ENCODE results near the gene GATD1. TPM values are rescaled to one million over a fixed set of nuclear protein-coding genes. Genes with fewer than 3 reads are reported as not detected.

GATD1 gene, protein sequence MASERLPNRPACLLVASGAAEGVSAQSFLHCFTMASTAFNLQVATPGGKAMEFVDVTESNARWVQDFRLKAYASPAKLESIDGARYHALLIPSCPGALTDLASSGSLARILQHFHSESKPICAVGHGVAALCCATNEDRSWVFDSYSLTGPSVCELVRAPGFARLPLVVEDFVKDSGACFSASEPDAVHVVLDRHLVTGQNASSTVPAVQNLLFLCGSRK
- 17.4 TPM for total RNA-seq
- long read RNA-seq, partial matches to known transcripts = 0 of 5 reads
- long read RNA-seq, other reads (novel, unspliced or antisense) = 5 of 5 reads

DNA sequence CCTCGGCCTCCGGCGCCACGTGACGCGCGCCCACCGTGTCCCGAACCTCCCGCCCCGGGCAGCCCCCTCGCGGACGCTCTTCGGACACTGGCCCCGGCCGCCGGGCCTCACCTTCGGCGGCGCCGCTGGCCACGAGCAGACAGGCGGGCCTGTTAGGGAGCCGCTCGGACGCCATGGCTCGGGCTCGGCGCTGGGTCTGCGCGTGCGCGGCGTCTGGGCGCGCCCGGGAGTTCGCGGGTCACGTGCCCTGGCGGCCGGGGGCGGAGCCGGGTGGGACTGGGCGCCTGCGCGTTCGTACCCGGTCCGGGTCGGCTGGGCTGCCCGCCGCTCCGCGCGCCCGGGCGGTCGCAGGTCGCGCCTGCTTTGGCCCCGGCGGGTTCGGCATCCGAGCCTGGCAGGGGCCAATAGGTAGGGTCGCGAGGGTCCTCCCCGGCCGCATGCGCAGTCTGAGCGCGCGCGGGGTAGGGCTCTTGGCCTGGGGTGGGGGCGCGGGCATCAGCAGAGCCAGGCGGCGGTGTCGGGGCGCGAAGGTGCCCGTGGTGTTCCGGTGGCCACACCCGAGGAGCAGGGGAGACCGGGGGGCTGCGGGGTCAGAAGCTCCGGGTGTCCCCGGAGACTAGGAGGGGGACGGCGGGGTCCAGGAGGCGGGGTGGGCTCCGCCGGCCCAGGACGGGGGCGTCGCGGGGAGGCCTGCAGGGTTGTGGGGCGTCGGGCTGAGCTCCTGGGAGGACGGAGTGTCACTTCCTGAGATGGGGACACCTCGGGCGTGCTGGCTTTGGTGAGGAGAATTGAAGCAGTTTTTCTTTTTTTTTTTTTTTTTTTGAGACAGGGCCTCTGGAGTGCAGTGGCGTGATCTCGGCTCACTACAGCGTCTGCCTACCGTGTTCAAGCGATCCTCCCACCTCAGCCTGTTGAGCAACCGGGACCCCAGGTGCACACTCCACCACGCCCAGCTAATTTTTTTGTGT, at the start of gene GATD1:
Gene GATD1 (minus strand): TSS at position 200 of the 968 bp plus-strand sequence. CDS start 25 bp downstream, at position 175.
- DNase-seq (peak; percentile 96), ATAC-seq (ENCODE audit: poor library complexity) (peak; percentile 96)
- intact Hi-C loops (cut with DNase I) = no loop called here

DNA sequence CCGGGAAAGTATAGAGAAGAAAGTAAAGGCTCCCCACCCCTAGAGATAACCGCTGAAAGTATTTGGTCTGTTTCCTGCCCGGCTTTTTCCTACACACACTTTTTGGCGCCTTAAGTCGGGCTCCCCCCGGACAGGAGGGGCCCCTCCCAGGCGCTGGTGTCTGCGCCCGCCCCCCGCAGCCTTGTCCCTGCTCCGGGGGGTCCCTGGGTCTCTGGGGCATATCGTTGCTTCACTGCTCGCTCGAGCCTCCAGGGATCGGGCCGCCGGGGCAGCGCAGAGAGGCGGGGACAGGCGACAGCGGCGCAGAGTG, 49.5 kb upstream of the GATD1 start:
- no peak for ATAC-seq (ENCODE audit: poor library complexity)
- intact Hi-C loops (cut with DNase I) = no loop called here
- DNase-seq = no peak

DNA sequence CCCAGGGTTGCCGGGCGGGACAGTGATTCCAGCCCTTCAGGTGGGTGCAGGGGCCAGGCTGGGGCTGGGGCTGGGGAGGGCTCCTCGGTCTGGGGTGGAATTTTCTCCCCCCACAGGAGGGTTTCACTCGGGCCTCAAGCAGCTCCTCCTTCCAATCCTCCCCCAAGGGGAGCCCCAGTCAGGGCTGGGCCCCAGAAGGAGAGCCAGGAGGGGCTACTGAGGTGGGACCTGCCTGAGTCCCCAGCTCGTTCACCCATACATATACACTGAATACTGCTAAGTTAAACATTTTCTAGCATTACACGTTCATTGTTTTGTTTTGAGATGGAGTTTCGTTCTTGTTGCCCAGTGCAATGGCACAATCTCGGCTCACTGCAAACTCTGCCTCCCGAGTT, 48.9 kb upstream of the GATD1 start:
- DNase-seq (no peak), ATAC-seq (ENCODE audit: poor library complexity) (no peak)
- intact Hi-C loops (cut with DNase I) = no loop called here

DNA sequence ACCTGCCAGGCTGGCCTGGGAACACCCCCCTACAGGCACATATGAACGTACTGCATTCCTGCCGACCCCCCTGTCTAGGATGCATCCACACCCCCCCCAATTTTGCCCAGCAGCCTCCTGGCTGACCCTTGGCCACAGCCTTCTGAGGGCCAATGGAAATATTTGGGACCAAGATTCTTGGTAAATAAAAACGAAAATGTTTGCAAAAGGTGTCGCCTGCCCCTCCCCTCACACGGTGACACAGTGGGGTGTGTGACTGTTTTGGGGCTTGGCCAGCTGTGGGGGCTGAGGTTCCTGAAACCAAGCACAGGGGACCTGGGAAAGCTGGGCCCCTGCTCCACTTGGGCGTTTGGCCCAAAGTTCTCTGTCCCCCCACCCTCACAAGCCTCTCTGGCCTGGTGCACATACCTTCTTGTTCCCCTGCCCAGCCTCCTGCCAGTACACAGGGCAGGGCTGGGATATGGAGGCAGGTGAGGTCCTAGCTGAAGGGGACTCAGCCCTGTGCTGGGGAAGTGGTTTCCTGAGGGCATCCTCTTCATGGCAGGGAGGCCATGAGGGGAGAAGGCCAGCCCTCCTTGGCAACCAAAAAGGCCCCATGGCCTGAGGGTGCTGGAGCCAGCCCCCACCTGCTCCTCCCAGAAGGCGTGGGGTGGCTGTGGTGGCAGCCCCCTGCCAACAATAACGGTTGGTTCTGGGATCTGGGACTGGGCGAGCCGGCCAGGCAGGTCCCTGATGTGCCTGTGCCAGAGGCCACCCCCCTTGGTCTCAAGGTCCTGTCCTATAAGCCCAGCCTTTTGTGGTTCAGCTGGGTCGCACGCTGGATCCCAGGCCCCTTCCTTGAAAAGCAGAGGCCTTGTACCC, 48.3 kb upstream of the GATD1 start:
- intact Hi-C loops (cut with DNase I) = no loop called here
- DNase-seq (no peak), ATAC-seq (ENCODE audit: poor library complexity) (no peak)

DNA sequence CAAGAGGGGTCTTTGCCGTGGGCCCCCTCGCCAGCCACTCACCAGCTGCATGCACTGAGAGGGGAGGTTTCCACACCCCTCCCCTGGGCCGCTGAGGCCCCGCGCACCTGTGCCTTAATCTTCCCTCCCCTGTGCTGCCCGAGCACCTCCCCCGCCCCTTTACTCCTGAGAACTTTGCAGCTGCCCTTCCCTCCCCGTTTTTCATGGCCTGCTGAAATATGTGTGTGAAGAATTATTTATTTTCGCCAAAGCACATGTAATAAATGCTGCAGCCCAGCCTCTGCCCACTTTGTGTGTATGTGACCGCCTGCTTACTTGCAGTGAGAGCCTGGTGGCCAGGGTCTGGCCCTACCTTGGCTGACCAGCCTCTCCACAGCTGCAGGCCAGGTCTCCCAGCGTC, 47.7 kb upstream of the GATD1 start:
- ATAC-seq (ENCODE audit: poor library complexity) (no peak), DNase-seq (no peak)
- intact Hi-C loops (cut with DNase I) = no loop called here

DNA sequence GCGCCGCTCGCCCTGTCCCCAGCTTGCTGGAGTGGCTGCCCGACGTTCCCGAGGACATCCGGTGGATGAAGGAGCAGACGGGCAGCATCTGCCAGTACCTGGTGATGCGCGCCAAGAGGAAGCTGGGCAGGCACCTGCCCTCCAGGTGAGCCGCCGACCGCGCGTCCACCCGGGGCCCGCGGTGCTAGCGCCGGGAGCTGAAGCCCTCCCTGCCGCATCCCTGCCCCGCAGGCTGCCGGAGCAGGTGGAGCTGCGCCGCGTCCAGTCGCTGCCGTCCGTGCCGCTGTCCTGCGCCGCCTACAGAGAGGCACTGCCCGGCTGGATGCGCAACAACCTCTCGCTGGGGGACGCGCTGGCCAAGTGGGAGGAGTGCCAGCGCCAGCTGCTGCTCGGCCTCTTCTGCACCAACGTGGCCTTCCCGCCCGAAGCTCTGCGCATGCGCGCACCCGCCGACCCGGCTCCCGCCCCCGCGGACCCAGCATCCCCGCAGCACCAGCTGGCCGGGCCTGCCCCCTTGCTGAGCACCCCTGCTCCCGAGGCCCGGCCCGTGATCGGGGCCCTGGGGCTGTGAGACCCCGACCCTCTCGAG, 47.1 kb upstream of the GATD1 start:
- ATAC-seq (ENCODE audit: poor library complexity) (no peak), DNase-seq (no peak)
- intact Hi-C loops (cut with DNase I) = no loop called here

DNA sequence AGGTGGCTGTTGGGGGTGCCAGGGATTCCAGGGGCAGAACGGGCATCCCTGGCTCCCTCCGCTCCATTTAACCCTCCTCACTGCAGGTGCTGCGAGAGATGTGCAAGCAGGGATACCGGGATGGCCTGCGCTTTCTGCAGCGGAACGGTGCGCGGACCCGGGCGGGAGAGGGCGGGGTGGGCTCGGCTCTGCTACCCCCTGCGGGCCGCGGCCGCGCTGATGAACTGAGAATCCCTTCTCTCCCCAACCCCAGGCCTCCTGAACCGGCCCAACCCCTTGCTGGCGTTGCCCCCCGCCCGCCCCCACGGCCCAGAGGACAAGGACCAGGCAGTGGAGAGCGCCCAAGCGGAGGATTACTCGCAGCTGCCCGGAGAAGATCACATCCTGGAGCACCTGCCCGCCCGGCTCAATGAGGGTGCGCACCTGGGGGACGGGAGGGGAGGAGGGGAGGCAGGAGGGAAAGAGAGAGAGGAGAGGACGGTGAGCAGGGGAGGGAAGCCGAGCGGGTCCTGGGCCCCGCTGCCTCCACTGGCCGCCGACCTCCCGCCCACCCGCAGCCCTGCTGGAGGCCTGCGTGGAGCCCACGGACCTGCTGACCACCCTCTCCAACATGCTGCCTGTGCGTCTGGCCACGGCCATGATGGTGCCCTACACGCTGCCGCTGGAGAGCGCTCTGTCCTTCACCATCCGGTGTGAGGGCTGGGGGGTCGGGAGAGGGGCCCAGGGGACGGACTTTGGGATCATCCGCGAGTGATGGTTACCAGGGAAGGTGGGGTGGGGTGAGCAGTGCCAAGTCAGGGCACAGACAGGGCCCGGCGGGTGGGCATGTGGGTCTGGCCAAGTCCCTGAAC, 46.4 kb upstream of the GATD1 start:
- ATAC-seq (ENCODE audit: poor library complexity) (no peak), DNase-seq (no peak)
- intact Hi-C loops (cut with DNase I) = no loop called here

DNA sequence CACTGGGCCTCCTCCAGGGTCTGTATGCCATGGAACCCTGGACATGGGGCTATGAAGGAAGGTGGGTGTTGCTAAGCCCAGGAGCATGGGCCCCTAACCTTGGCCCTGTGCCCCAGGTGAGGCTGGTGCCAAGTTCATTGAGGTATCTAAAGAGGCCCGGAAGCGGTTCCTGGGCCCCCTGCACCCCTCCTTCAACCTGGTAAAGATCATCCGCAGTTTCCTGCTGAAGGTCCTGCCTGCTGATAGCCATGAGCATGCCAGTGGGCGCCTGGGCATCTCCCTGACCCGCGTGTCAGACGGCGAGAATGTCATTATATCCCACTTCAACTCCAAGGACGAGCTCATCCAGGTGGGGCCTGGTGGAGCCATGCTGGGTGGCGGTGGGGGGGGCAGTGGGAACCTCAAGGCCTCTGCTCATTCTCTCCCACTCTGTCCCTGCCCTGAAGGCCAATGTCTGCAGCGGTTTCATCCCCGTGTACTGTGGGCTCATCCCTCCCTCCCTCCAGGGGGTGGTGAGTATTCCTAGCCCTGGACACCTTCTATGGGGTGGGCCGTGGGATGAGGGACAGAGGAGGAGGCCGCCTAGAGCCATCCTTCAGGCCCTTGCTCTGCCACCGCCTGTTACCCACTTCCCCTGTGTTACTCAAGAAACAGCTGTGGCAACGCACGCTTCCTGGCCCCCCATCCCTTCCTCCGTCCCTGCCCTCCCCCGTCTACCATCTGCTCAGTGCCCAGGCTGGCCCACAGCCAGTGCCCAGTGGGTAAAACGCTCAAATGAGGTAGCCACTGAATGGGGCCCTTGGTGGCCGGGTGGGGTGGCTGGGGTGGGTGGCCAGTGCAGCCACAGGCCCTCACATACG, 44.5 kb upstream of the GATD1 start:
- intact Hi-C loops (cut with DNase I) = no loop called here
- ATAC-seq (ENCODE audit: poor library complexity) (no peak), DNase-seq (peak; percentile 79)

DNA sequence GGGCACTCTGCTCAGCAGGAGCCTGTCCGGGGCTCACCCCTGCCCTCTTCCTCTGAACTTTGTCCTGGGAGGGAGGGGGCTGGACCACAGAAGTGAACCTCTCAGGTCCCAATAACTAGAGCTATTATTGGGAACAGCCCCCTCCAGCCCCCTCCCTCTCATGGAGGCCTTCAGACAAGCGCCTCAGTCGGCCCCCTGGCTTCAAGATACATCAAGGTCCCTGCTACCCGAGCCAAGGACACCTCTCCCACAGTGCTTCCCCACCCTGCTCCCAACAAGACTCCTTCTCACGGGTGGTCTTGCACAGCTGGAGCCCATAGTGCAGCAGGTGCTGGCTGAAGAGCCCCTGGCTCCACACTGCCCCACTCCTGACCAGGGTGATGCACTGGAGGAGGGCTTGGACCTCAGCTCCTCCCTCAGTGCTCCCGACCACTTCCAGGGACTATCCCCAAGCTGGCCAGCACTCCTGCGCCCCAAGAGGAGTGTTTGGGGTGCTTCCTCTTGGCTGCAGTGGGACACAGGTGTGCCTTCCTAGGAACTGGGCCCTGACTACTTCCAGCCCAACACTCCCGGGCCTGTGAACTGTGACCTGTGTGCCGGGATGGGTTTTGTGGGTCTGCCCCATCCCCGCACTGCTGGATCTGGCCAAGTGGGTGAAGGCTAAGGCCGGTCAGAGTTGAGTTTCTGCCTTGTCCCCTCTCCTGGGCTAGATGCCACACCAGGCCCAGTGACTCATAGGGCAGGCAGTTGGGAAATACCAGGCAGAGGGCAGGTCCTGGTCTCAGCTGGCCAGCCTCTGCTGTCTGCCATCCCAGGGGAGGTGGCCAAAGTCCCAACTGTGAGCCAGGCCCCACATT, 43.6 kb upstream of the GATD1 start:
- ATAC-seq (ENCODE audit: poor library complexity) (peak; percentile 61), DNase-seq (peak; percentile 89)
- intact Hi-C loops (cut with DNase I) = no loop called here

DNA sequence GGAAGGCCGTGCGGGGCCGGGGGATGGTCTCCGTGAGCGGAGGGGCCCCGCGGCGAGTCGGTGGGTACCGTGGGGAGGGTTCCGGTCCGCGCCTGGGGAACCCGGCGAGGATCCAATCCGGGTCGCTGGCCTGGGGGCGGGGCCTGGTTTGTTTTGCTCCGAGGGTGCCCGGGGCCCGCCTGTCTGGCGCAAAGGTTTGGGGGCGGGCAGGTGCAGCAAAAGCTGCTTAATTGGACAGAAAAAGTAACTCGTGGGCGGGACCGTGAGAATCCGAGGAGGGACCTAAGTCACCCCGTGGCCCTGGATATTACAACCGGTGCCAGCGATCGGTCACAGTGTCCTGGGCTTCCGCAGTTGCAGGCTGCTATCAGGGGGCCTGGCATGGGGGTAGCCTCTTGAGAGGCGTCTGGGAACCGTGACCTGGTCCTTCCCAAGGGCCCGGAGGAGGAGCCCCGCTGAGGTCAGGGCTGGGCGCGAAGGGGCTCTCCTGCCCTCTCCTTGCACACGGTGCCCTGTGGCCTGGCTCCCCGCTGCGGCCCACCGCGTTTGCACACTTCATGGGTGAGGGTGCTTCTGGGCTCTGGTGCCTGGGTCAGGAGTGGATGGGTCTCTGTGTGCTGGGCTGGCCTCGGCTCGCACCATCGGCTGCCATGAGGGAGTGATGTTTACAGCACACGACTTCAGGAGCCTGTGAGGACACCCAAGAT, 42.8 kb upstream of the GATD1 start:
- DNase-seq (peak; percentile 94), ATAC-seq (ENCODE audit: poor library complexity) (peak; percentile 72)
- intact Hi-C loops (cut with DNase I) = no loop called here

DNA sequence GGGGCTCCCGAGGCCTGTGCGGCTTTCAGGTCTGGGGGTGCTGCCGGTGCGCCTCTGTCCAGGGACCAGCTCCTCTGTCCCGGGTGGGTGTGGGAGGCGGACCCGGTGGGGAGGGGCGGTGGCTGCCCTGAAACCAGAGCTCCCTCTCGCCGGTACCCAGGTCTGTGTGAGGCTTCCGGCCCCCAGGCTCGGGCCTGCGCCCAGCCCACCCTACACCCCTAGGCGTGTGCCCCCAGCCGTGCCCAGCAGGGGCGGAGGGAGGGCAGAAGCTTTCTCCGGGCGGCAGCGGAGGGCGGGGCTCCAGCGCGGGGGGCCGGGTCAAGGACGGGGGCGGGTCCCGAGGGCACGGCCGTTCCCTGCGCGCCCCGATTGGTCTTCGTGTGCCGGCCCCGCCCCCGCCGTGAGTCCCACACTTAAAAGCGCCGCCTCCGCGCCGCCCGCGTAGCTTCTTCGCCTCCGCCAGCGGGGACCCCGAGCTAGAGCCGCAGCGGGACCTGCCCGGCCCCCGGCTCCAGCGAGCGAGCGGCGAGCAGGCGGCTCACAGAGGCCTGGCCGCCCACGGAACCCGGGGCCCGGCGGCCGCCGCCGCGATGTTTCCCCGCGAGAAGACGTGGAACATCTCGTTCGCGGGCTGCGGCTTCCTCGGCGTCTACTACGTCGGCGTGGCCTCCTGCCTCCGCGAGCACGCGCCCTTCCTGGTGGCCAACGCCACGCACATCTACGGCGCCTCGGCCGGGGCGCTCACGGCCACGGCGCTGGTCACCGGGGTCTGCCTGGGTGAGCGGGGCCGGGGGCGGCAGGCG, 42.0 kb upstream of the GATD1 start:
- intact Hi-C loops (cut with DNase I) = no loop called here
- DNase-seq = peak; percentile 96
- peak; percentile 87 for ATAC-seq (ENCODE audit: poor library complexity)

DNA sequence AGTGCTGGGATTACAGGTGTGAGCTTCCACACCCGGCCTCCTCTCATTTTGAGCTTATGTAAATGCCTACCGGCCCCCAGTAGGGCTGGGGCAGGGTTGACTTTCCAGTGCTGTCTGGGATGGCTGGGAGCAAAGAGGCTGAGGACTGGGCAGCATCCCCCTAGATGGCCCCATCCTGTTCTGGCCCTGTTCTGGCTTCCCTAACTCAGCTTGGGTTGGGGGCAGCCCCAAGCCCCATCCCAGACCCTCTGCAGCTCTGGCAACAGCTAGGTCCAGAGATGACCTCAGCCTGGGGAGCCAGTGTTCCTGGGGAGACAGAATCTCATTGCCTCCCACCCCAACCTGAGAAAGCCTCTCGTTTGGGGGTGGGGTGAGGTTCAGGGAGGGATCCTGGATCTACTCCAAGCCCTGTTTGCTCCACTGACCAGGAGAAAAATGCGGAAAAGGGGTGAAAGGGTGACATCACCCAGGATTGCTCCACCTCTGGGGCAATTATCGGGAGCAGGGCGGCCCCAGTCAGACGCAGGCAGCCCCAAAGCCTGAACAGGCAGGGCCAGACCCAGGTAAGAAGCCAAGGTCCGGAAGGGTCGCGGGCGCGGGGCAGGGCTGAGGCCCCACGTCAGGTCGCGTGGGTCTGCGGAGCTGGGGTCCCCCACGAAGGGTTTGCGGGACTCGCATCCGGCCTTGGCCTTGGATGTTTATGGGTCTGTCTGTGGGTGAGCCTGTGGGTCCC, 41.3 kb upstream of the GATD1 start, which contains the start of gene PNPLA2:
Gene PNPLA2 (plus strand): TSS at position 519 of the 733 bp plus-strand sequence. CDS start 805 bp downstream, outside the sequence.
- no peak for ATAC-seq (ENCODE audit: poor library complexity)
- no peak for DNase-seq
- intact Hi-C loops (cut with DNase I) = no loop called here

DNA sequence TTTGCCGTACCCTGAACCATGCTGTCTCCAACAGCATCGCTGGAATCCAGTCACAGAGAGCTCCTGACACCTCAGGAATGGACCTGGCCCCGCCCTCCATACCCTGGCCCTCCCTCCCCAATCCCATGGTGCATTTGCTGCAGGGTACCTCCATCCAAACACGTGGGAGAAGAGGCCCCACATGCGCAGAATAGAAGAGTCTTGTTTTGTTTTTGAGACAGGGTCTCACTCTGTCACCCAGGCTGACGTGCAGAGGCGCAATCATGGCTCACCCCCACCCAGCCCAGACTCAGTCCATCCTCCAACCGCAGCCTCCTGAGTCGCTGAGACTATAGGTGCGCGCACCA, 39.1 kb upstream of the GATD1 start:
- DNase-seq = no peak
- ATAC-seq (ENCODE audit: poor library complexity) = no peak
- intact Hi-C loops (cut with DNase I) = no loop called here

All from Right ventricle myocardium superior (tissue), 1 donor.